Spleen (tissue), 11 donors: ENCODE data around the gene FSTL4. TPM values are rescaled to one million over a fixed set of nuclear protein-coding genes. Genes with fewer than 3 reads are reported as not detected.

Experiments
- DNase-seq: peaks from one replicate; pipeline ENCODE4 v3.0.0-alpha.2; 2020
- H3K27ac ChIP-seq, 8 donors: fragments of 200-600 bp; sonication (generic) in 7 of 8; 1 replicate in 4 of 8; 2 replicates in 4 of 8; pipeline versions ENCODE4 v1.5.0 to v1.8.0; 2016 to 2021; ENCODE audit warnings: inconsistent platforms in 4 of 8, mild to moderate bottlenecking in 4 of 8, moderate library complexity in 1 of 8
- H3K27me3 ChIP-seq, 7 donors: fragments of 200-600 bp; sonication (generic) in 6 of 7; replicated peaks in 1 of 7; 1 replicate in 4 of 7; 2 replicates in 3 of 7; pipeline versions ENCODE4 v1.5.0 to v1.8.0; 2016 to 2021; ENCODE audit warnings: inconsistent platforms in 3 of 7, mild to moderate bottlenecking in 1 of 7
- H3K36me3 ChIP-seq, 6 donors: fragments of 200-600 bp; sonication (generic) in 5 of 6; 1 replicate in 4 of 6; 2 replicates in 2 of 6; pipeline versions ENCODE4 v1.5.0 to v1.8.0; 2016 to 2021; ENCODE audit warnings: inconsistent platforms in 2 of 6
- H3K4me1 ChIP-seq, 6 donors: fragments of 200-600 bp; sonication (generic) in 5 of 6; 1 replicate in 3 of 6; 2 replicates in 3 of 6; pipeline versions ENCODE4 v1.5.0 to v1.8.0; 2016 to 2021; ENCODE audit warnings: inconsistent platforms in 3 of 6
- H3K4me3 ChIP-seq, 8 donors: fragments of 200-600 bp; sonication (generic) in 7 of 8; 1 replicate in 4 of 8; 2 replicates in 4 of 8; pipeline versions ENCODE4 v1.5.0 to v1.8.0; 2016 to 2021; ENCODE audit warnings: inconsistent platforms in 4 of 8, mild to moderate bottlenecking in 4 of 8, moderate library complexity in 2 of 8
- H3K9me3 ChIP-seq, 8 donors: fragments of 200-600 bp; sonication (generic) in 7 of 8; 1 replicate in 4 of 8; 2 replicates in 4 of 8; pipeline versions ENCODE4 v1.5.0 to v1.8.0; 2016 to 2021; ENCODE audit warnings: inconsistent platforms in 4 of 8
- POLR2A ChIP-seq, 3 donors: fragments of 450-650 bp; IDR thresholded peaks; one replicate each; pipeline ENCODE4 v1.5.1; 2017; ENCODE audit warnings: antibody characterized with exemption in 3 of 3, mild to moderate bottlenecking in 1 of 3
- POLR2AphosphoS5 ChIP-seq, 3 donors: sonication (generic); formaldehyde crosslinking; IDR thresholded peaks; one replicate each; pipeline ENCODE4 v1.5.1; 2017; ENCODE audit warnings: antibody characterized with exemption in 3 of 3
- WGBS, 5 donors: extraction: QIAGEN DNeasy Blood & Tissue Kit in 3 of 5; methylation state at CpG; one replicate each; pipeline versions ENCODE4 v1.1.5 to v1.1.7; 2013 to 2018; 5-methylcytosine and 5-hydroxymethylcytosine counted together
- intact Hi-C: fragments of 100-400 bp; cut with DNase I; formaldehyde crosslinking; loops from one replicate; pipeline ENCODE4 v1.15.0; 2023; ENCODE audit warnings: low total_unique reads
- polyA plus RNA-seq, 3 donors: library from polyadenylated mRNA; stranded (reverse); fragments of 200-250 nt; gene quantifications; one replicate each; pipeline ENCODE4 v1.2.1, GENCODE V29; 2013
- total RNA-seq, 7 donors: library from RNA; depleted of rRNA in 3 of 7; stranded (reverse); fragments of >200 nt in 3 of 7; fragmentation: NEBNext Ultra II Directional in 4 of 7; extraction: Animal tissue kit (Norgen Biotek cat#: 25700) in 4 of 7; gene quantifications; one replicate each; pipeline versions ENCODE4 v1.1.0 to v1.2.1, GENCODE V29; 2016 to 2021
- TF ChIP-seq, protein P1 (sequence below), 11 experiments: fragments of 200-600 bp in 7 of 11; fragments of 450-650 bp in 4 of 11; sonication (generic) in 4 of 11; IDR thresholded peaks in 8 of 11; conservative IDR thresholded peaks in 3 of 11; 1 replicate in 7 of 11; 2 replicates in 4 of 11; pipeline versions ENCODE4 v1.4.0 to v1.8.0; 2016 to 2021; ENCODE audit warnings: antibody characterized with exemption in 11 of 11, inconsistent platforms in 4 of 11, mild to moderate bottlenecking in 1 of 11
- donor health status: healthy with polysubstance abuse.
- donor health status: DM: no; HTN: no; CAD: no; lungs with moderate emphysema.
- donor health status: DM: no; HTN: no; CAD: no.
- donor health status: Bipolar disorder and iron deficiency.
- donor health status: healthy.
- donor health status: DM: no; HTN: no; CAD: no.
- donor health status: DM: yes; HTN: yes; CAD: no.

The FSTL4 gene
- total and polyA plus RNA-seq, 10 donors: under 0.01 to 1.0 (median 0.37) TPM; not detected in 4

DNA sequence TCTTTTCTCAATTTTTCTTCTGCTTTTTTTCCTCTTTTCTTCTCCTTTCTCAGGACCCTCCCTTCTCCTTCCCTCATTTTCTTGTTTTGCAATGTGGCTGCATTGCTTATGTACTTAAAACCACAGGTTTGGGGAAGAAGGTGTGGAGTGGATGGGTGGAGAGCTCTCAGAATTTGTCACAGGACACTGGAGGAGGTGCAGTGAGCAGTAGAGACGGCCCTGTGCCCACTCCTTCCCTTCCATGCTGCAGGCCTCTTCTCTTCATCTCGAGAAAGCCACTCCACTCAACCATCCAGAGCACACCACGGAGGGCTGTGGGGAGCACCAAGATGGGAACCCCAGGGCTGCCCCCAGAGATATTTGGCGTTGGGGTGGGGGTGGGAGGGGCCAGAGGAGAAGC lies 92.3 kb downstream of the FSTL4 start:
- no peaks in the 10 kb centered on the region for H3K9me3 ChIP-seq
- peak overlapping the region in 2 of 8 donors; percentile 41 to 76 for H3K27ac ChIP-seq
- no peaks in the 10 kb centered on the region for H3K36me3 ChIP-seq
- intact Hi-C loops: no loop called here
- H3K27me3 ChIP-seq: peaks cover 0 to 31% (median 0%) of the 10 kb centered on the region in 7 donors
- 43 to 65% (median 60%) methylated on average over 4 of the region's 4 CpGs for WGBS, 5 donors
- DNase-seq: no peak
- TF ChIP-seq POLR2A (IDR thresholded peaks at IDR 0.05) (no peak), POLR2AphosphoS5 (IDR thresholded peaks at IDR 0.05) (no peak)
- TF ChIP-seq, protein P1, sequence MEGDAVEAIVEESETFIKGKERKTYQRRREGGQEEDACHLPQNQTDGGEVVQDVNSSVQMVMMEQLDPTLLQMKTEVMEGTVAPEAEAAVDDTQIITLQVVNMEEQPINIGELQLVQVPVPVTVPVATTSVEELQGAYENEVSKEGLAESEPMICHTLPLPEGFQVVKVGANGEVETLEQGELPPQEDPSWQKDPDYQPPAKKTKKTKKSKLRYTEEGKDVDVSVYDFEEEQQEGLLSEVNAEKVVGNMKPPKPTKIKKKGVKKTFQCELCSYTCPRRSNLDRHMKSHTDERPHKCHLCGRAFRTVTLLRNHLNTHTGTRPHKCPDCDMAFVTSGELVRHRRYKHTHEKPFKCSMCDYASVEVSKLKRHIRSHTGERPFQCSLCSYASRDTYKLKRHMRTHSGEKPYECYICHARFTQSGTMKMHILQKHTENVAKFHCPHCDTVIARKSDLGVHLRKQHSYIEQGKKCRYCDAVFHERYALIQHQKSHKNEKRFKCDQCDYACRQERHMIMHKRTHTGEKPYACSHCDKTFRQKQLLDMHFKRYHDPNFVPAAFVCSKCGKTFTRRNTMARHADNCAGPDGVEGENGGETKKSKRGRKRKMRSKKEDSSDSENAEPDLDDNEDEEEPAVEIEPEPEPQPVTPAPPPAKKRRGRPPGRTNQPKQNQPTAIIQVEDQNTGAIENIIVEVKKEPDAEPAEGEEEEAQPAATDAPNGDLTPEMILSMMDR (IDR thresholded peaks at IDR 0.05 in 8 of 11, conservative IDR thresholded peaks at IDR 0.05 in 3 of 11): no peak
- no peaks in the 10 kb centered on the region for H3K4me1 ChIP-seq
- H3K4me3 ChIP-seq: no peak overlapping the region

DNA sequence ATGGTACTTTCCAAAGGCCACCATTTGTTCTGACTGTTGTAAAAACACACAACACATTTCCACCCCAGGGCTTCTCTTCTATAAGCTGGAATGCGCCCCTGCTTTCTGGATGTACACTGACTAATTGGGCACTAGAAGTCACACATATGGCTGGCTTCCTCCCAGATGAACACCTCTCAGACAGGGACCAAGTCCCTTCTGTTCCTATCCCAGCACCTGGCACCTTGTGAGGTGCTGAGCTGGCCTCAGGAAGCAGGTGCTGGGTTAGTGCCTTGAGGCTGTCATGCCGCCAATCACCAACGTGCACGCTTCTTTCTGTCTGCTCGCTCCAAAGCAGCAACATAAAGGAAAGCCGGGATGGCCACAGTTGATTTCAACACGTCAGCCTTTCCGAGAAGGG lies 93.2 kb downstream of the FSTL4 start:
- H3K36me3 ChIP-seq: no peaks in the 10 kb centered on the region
- peak overlapping the region in 1 of 8 donors; percentile 76 for H3K27ac ChIP-seq
- WGBS, 5 donors: 83 to 90% (median 86%) methylated on average over 8 of the region's 8 CpGs
- no peaks in the 10 kb centered on the region for H3K9me3 ChIP-seq
- no peaks in the 10 kb centered on the region for H3K4me1 ChIP-seq
- H3K4me3 ChIP-seq: no peak overlapping the region
- peaks cover 0 to 25% (median 0%) of the 10 kb centered on the region in 7 donors for H3K27me3 ChIP-seq
- DNase-seq: no peak
- intact Hi-C loops: no loop called here
- TF ChIP-seq, protein P1 (IDR thresholded peaks at IDR 0.05 in 8 of 11, conservative IDR thresholded peaks at IDR 0.05 in 3 of 11): no peak
- no peak for TF ChIP-seq POLR2AphosphoS5 (IDR thresholded peaks at IDR 0.05)
- no peak for TF ChIP-seq POLR2A (IDR thresholded peaks at IDR 0.05)

DNA sequence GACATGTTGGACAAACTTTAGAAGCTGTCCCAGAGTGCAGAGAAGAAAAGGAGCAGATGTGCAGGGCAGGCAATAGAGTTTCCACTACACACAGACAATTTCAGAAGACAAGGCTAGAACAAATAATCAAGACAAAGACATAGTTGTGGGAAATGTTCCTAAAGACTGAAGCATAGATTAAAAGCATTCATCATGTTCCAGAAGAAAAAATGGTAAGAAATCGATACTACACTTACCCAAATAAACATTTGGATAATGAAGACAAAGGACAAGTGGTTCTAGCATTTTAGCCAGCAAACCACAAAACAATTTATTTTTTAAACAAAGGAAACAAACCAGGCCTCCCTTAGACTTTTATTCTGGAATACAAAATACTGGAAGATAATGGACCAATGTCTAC lies 97.9 kb downstream of the FSTL4 start:
- H3K4me3 ChIP-seq: no peak overlapping the region
- no peaks in the 10 kb centered on the region for H3K36me3 ChIP-seq
- TF ChIP-seq POLR2AphosphoS5 (IDR thresholded peaks at IDR 0.05) (no peak), POLR2A (IDR thresholded peaks at IDR 0.05) (no peak)
- TF ChIP-seq, protein P1 (IDR thresholded peaks at IDR 0.05 in 8 of 11, conservative IDR thresholded peaks at IDR 0.05 in 3 of 11): no peak
- no peaks in the 10 kb centered on the region for H3K9me3 ChIP-seq
- peaks cover 0 to 28% (median 0%) of the 10 kb centered on the region in 7 donors for H3K27me3 ChIP-seq
- no peak overlapping the region for H3K27ac ChIP-seq
- WGBS, 5 donors: 44 to 67% (median 63%) methylated on average over 1 of the region's 1 CpG
- H3K4me1 ChIP-seq: no peaks in the 10 kb centered on the region
- DNase-seq: no peak
- intact Hi-C loops: no loop called here

DNA sequence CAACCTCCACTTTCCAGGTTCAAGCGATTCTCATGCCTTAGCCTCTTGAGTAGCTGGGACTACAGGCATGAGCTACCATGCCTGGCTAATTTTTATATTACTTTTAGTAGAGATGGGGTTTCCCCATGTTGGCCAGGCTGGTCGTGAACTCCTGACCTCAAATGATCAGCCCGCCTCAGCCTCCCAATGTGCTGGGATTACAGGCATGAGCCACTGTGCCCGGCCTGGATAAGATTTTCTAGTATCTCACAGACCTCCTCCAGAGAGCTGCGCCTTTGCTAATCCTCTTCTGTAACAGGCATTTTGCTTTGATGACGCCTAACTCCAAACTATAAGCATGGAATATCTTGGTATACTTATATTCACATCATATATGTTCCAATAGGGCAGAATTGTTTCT lies 99.4 kb downstream of the FSTL4 start:
- Histone ChIP-seq H3K9me3 (no peaks in the 10 kb centered on the region), H3K4me1 (no peaks in the 10 kb centered on the region), H3K4me3 (no peak overlapping the region), H3K27ac (no peak overlapping the region), H3K27me3 (peaks cover 0 to 24% (median 0%) of the 10 kb centered on the region in 7 donors), H3K36me3 (no peaks in the 10 kb centered on the region)
- 87 to 94% (median 92%) methylated on average over 6 of the region's 6 CpGs for WGBS, 5 donors
- intact Hi-C loops: no loop called here
- DNase-seq: no peak
- TF ChIP-seq, protein P1 (IDR thresholded peaks at IDR 0.05 in 8 of 11, conservative IDR thresholded peaks at IDR 0.05 in 3 of 11): no peak
- TF ChIP-seq POLR2A (IDR thresholded peaks at IDR 0.05) (no peak), POLR2AphosphoS5 (IDR thresholded peaks at IDR 0.05) (no peak)
